IPS DF 6.9 (cell line): ENCODE results near the gene ADRA1B.
"Not testable (repeated sequence)": the region's sequence is repeated elsewhere in the genome, so short reads cannot be mapped to it uniquely, and the experiment has no call there.

Experiments used
- DNase-seq: peaks from one replicate; pipeline ENCODE4 v3.0.0-alpha.2; 2013; ENCODE audit warnings: low read depth, low spot score
- H3K27ac ChIP-seq: one replicate; pipeline ENCODE4 v1.5.1; 2013; ENCODE audit warnings: low read length, control low read depth
- H3K27me3 ChIP-seq: 2 replicates; pipeline ENCODE4 v1.6.1; 2013; ENCODE audit warnings: mild to moderate bottlenecking, low read length; ENCODE audit not compliant: control insufficient read depth, insufficient read depth
- H3K36me3 ChIP-seq: 2 replicates; pipeline ENCODE4 v1.6.1; 2013; ENCODE audit warnings: low read length; ENCODE audit not compliant: control insufficient read depth, insufficient read depth
- H3K4me1 ChIP-seq: 2 replicates; pipeline ENCODE4 v1.6.1; 2013; ENCODE audit warnings: low read length; ENCODE audit not compliant: control insufficient read depth, insufficient read depth
- H3K4me3 ChIP-seq: 2 replicates; pipeline ENCODE4 v1.5.1; 2013; ENCODE audit warnings: mild to moderate bottlenecking, low read length
- H3K9me3 ChIP-seq: 2 replicates; pipeline ENCODE4 v1.6.1; 2013; ENCODE audit warnings: low read length, inconsistent platforms; ENCODE audit not compliant: control insufficient read depth, insufficient read depth
- WGBS: extraction: QIAGEN DNeasy Blood & Tissue Kit; methylation state at CpG from one replicate; pipeline ENCODE4 v1.1.7; 2013; ENCODE audit warnings: mixed read lengths, missing lambda C conversion rate; ENCODE audit not compliant: insufficient read length, insufficient coverage; 5-methylcytosine and 5-hydroxymethylcytosine counted together

Gene ADRA1B

GRCh38 chr5:160011471-160011870 lies 95.2 kb downstream of the ADRA1B start:
- DNase-seq, result no peak
- no peak overlapping the region for H3K27ac ChIP-seq

DNA sequence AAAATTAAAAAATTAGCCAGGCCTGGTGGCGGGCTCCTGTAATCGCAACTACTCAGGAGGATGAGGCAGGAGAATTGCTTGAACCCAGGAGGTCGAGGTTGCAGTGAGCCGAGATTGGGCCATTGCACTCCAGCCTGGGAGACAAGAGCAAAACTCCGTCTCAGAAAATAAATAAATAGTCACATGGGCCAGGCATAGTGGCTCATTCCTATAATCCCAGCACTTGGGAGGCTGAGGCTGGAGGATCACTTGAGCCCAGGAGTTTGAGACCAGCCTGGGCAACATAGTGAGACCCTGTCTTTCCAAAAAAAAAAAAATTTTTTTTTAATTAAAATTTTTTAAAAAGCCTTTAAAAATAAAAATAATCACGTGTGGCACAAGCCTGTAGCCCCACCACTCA lies 97.9 kb downstream of the ADRA1B start:
- H3K36me3 ChIP-seq, H3K9me3 ChIP-seq, DNase-seq, H3K4me3 ChIP-seq, H3K4me1 ChIP-seq, H3K27ac ChIP-seq, H3K27me3 ChIP-seq: not testable (repeated sequence)
- no CpG with 5 or more reads among the region's 6 CpGs for WGBS

More at GRCh38 chr5:160011471-160011870, 95.2 kb downstream of the ADRA1B start:
- no peaks in the 10 kb centered on the region for H3K27me3 ChIP-seq
- no peak overlapping the region for H3K4me3 ChIP-seq
- H3K36me3 ChIP-seq, result peaks cover 3% of the 10 kb centered on the region; the same call in 1 of the 2 replicates
- no peaks in the 10 kb centered on the region for H3K4me1 ChIP-seq
- H3K9me3 ChIP-seq, result no peaks in the 10 kb centered on the region

GRCh38 chr5:160018945-160019625 lies 102.8 kb downstream of the ADRA1B start:
- no CpG with 5 or more reads among the region's 2 CpGs for WGBS
- no peak for DNase-seq

DNA sequence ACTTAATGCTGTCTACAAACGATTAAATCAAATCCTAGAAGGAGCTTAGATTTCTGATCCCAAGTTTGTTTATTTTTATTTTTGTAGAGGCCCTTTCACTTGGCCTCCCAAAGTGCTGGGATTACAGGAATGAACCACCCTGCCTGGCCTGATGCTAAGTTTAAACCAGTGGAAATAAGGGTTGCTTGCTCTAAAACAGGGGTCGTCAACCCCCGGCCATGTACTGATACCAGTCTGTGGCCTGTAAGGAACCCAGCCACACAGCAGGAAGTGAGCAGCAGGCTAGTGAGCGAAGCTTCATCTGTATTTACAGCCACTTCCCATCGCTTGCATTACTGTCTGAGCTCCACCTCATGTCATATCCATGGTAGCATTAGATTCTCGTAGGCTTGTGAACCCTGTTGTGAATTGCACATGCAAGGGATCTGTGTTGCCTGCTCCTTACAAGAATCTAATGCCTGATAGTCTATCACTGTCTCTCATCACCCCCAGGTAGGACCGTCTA lies 104.0 kb downstream of the ADRA1B start:
- DNase-seq, result no peak
- no peaks in the 10 kb centered on the region for H3K27me3 ChIP-seq
- H3K4me3 ChIP-seq, result no peak overlapping the region
- H3K9me3 ChIP-seq, result no peaks in the 10 kb centered on the region; the same call in 1 of the 2 replicates
- H3K4me1 ChIP-seq, result no peaks in the 10 kb centered on the region
- no CpG with 5 or more reads among the region's 7 CpGs for WGBS
- H3K27ac ChIP-seq, result no peak overlapping the region
- H3K36me3 ChIP-seq, result no peaks in the 10 kb centered on the region

More at GRCh38 chr5:160018945-160019625, 102.8 kb downstream of the ADRA1B start:
- Histone ChIP-seq H3K4me1 (no peaks in the 10 kb centered on the region), H3K27me3 (no peaks in the 10 kb centered on the region), H3K9me3 (no peaks in the 10 kb centered on the region; the same call in 1 of the 2 replicates), H3K36me3 (no peaks in the 10 kb centered on the region), H3K27ac (no peak overlapping the region), H3K4me3 (no peak overlapping the region)

GRCh38 chr5:160020964-160021363 lies 104.7 kb downstream of the ADRA1B start:
- no peaks in the 10 kb centered on the region for H3K36me3 ChIP-seq
- H3K4me3 ChIP-seq, result no peak overlapping the region
- H3K4me1 ChIP-seq, result no peaks in the 10 kb centered on the region
- no peak for DNase-seq
- H3K27me3 ChIP-seq, result no peaks in the 10 kb centered on the region; the same call in 1 of the 2 replicates
- no peak overlapping the region for H3K27ac ChIP-seq
- no peaks in the 10 kb centered on the region; the same call in 1 of the 2 replicates for H3K9me3 ChIP-seq
- WGBS, result no CpG with 5 or more reads among the region's 4 CpGs

DNA sequence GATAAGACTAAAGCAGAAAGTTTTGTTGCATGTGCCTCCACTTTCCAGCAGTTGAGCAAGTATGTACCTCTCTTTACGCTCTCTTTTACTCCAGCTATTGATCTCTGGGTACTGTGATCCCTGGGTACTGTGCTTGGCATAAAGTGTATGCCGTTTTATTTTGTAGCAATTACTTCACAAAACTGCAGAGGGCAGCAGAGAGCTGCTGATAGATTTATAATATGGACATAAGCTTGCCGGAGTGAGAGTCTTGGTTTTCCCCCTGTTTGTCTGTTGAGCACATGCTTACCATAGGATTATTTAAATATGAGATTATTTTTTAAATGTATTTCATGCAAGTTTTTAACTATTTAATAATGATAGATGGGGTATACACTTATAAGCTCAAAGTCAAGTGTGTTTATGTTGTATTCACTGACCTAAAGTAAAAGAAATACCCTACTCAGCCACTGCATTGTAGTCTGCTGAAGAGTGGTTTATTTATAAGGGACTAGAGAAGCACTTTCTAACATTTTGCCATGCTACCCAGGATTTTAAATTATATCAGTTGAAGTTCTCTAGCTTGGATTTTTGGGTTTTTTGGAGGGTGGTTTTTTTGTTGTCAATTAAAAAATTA lies 105.7 kb downstream of the ADRA1B start:
- no CpG with 5 or more reads among the region's 3 CpGs for WGBS
- H3K36me3 ChIP-seq, result no peaks in the 10 kb centered on the region

More for the DNA sequence above, 105.7 kb downstream of the ADRA1B start:
- no peak overlapping the region for H3K4me3 ChIP-seq
- H3K27ac ChIP-seq, result no peak overlapping the region
- no peaks in the 10 kb centered on the region for H3K4me1 ChIP-seq
- no peaks in the 10 kb centered on the region; the same call in 1 of the 2 replicates for H3K9me3 ChIP-seq
- DNase-seq, result no peak
- no peaks in the 10 kb centered on the region; the same call in 1 of the 2 replicates for H3K27me3 ChIP-seq
